GM12891 (cell line): Measurements from ENCODE around the gene RTF2.

Experiments used
- POLR2A ChIP-seq: IDR thresholded peaks from 2 replicates; pipeline ENCODE4 v1.6.1; 2011; ENCODE audit warnings: low read depth, low read length, control low read depth
- POLR2AphosphoS5 ChIP-seq: IDR thresholded peaks from 2 replicates; pipeline ENCODE4 v1.6.1; 2011; ENCODE audit warnings: low read depth, low read length, control low read depth
- TAF1 ChIP-seq: IDR thresholded peaks from 2 replicates; pipeline ENCODE4 v1.6.1; 2011; ENCODE audit warnings: low read depth, low read length, control low read depth

GRCh38 chr20:56426026-56426425 lies 42.4 kb upstream of the RTF2 start:
- no peak for TF ChIP-seq POLR2A
- TF ChIP-seq POLR2AphosphoS5 = no peak
- TF ChIP-seq TAF1 = no peak
